Measurements from ENCODE around the gene ZSWIM9. TPM values are rescaled to one million over a fixed set of nuclear protein-coding genes. Genes with fewer than 3 reads are reported as not detected.

Gene ZSWIM9
- total RNA-seq, 4 donors from 2014 or later, result 4.0 to 15.2 (median 10.4) TPM

- DNase-seq (ENCODE audit: extremely low spot score), result no peak
- 96% methylated on average over 3 of the region's 3 CpGs for WGBS
- Histone ChIP-seq H3K4me1 (no peaks in the 10 kb centered on the region), H3K9me3 (no peaks in the 10 kb centered on the region), H3K4me3 (no peak overlapping the region), H3K36me3 (peaks cover 0 to 32% (median 23%) of the 10 kb centered on the region in 4 donors), H3K27ac (replicated peaks in 1 of 4) (no peak overlapping the region), H3K27me3 (no peaks in the 10 kb centered on the region)
- intact Hi-C loops (cut with DNase I), result no loop called here
- no peak for TF ChIP-seq CTCF (IDR thresholded peaks at IDR 0.05)
- no peak for TF ChIP-seq EP300 (IDR thresholded peaks at IDR 0.05)
- TF ChIP-seq POLR2AphosphoS5 (IDR thresholded peaks at IDR 0.05), result no peak
- no peak for TF ChIP-seq POLR2A (IDR thresholded peaks at IDR 0.05; ENCODE audit: low read depth)
These were observed 20.4 kb downstream of the ZSWIM9 start for GRCh38 chr19:48190885-48191284.

- TF ChIP-seq POLR2AphosphoS5 (IDR thresholded peaks at IDR 0.05) (no peak), EP300 (IDR thresholded peaks at IDR 0.05) (no peak), POLR2A (IDR thresholded peaks at IDR 0.05; ENCODE audit: low read depth) (no peak), CTCF (IDR thresholded peaks at IDR 0.05) (no peak)
- intact Hi-C loops (cut with DNase I), result no loop called here
- Histone ChIP-seq H3K27ac (replicated peaks in 1 of 4) (no peak overlapping the region), H3K4me3 (no peak overlapping the region), H3K27me3 (no peaks in the 10 kb centered on the region), H3K4me1 (peaks cover 8 to 13% (median 11%) of the 10 kb centered on the region in 4 donors), H3K9me3 (no peaks in the 10 kb centered on the region), H3K36me3 (peaks cover 0 to 28% (median 17%) of the 10 kb centered on the region in 4 donors)
- 70% methylated on average over 7 of the region's 7 CpGs for WGBS
- DNase-seq (ENCODE audit: extremely low spot score), result no peak
These were observed 22.3 kb downstream of the ZSWIM9 start for GRCh38 chr19:48192750-48193149.

DNA sequence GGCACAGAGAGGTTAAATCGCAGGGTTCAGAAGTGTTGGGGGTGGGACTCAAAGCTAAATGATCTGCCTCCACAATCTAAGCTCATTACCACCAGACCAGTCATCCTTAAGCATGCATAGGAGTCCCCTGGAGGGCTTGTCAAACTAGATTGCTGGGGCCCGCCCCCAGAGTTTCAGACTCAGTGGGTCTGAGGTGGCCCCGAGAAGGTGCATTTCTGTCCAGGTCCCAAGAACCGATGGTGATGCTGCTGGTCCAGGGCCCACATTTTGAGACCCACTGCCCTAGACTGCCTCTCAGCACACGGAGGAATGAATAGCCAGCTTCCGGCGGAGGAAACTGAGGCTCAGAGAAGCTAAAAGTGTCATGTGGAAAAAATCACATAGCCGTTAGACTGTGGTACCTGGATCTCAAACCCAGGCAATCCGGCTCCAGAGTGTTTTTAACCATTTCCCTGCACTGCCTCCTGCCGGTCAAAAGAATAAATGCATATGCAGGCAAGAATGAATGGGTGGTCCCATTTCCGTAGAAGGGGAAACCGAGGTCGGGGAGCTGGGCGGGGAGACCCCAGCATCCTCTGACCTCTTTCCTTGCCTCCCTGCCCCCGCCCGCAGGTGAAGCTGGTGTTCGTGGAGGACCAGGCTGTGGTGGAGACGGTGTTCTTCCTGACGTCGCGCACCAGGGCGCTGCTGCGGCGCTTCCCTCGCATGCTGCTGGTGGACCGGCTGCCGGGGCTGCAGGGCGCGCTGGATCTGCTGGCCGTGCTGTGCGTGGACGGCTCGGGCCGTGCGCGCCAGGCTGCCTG, 23.8 kb downstream of the ZSWIM9 start:
- Histone ChIP-seq H3K9me3 (no peaks in the 10 kb centered on the region), H3K36me3 (peaks cover 0 to 15% (median 11%) of the 10 kb centered on the region in 4 donors), H3K4me3 (no peak overlapping the region), H3K27ac (replicated peaks in 1 of 4) (no peak overlapping the region), H3K4me1 (peaks cover 8 to 13% (median 11%) of the 10 kb centered on the region in 4 donors), H3K27me3 (no peaks in the 10 kb centered on the region)
- TF ChIP-seq EP300 (IDR thresholded peaks at IDR 0.05) (no peak), CTCF (IDR thresholded peaks at IDR 0.05) (peak in 2 of 3 experiments; percentile 34 to 54)
- no peak for DNase-seq (ENCODE audit: extremely low spot score)
- intact Hi-C loops (cut with DNase I), result no loop called here
- 65% methylated on average over 16 of the region's 36 CpGs for whole genome bisulfite sequencing

- no peaks in the 10 kb centered on the region for H3K27me3 ChIP-seq
- peaks cover 8 to 13% (median 11%) of the 10 kb centered on the region in 4 donors for H3K4me1 ChIP-seq
- no peak overlapping the region for H3K27ac ChIP-seq (replicated peaks in 1 of 4)
- 73% methylated on average over 24 of the region's 95 CpGs for WGBS
- peaks cover 0 to 13% (median 8%) of the 10 kb centered on the region in 4 donors for H3K36me3 ChIP-seq
- DNase-seq (ENCODE audit: extremely low spot score), result no peak
- H3K9me3 ChIP-seq, result no peaks in the 10 kb centered on the region
- TF ChIP-seq POLR2A (IDR thresholded peaks at IDR 0.05; ENCODE audit: low read depth), result no peak
- TF ChIP-seq CTCF (IDR thresholded peaks at IDR 0.05), result no peak
- no peak for TF ChIP-seq POLR2AphosphoS5 (IDR thresholded peaks at IDR 0.05)
- intact Hi-C loops (cut with DNase I), result no loop called here
- H3K4me3 ChIP-seq, result no peak overlapping the region
These were observed 24.7 kb downstream of the ZSWIM9 start for GRCh38 chr19:48194844-48195830.
